Small intestine (tissue), 7 donors: Measurements from ENCODE around the gene ITGB8. TPM values are rescaled to one million over a fixed set of nuclear protein-coding genes. Genes with fewer than 3 reads are reported as not detected.
A peak's percentile ranks its signal among the peaks of the same experiment; 100 is the strongest.

ENCODE experiments used
- DNase-seq, 2 donors: peaks; one replicate each; pipeline versions ENCODE4 v3.0.0 to v3.0.0-alpha.2; 2013
- FAIRE-seq: peaks from 2 replicates; lab custom pipeline; 2012; peaks lifted over from hg19 to GRCh38; lab: Jason Lieb, UNC
- H3K27ac ChIP-seq, 3 donors: one replicate each; pipeline ENCODE4 v1.5.1; 2013; ENCODE audit warnings: low read length in 2 of 3, mild to moderate bottlenecking in 2 of 3, control low read depth in 1 of 3, inconsistent platforms in 1 of 3, low read depth in 1 of 3, moderate library complexity in 1 of 3
- H3K27me3 ChIP-seq, 3 donors: one replicate each; pipeline ENCODE4 v1.6.1; 2013; ENCODE audit warnings: low read length in 3 of 3, inconsistent platforms in 1 of 3; ENCODE audit not compliant: control insufficient read depth in 3 of 3, insufficient read depth in 3 of 3
- H3K36me3 ChIP-seq, 3 donors: one replicate each; pipeline ENCODE4 v1.6.1; 2013; ENCODE audit warnings: low read length in 3 of 3, inconsistent platforms in 1 of 3, low read depth in 1 of 3, mild to moderate bottlenecking in 1 of 3, moderate library complexity in 1 of 3; ENCODE audit not compliant: control insufficient read depth in 3 of 3, insufficient read depth in 2 of 3
- H3K4me1 ChIP-seq, 3 donors: one replicate each; pipeline ENCODE4 v1.6.1; 2013; ENCODE audit warnings: low read length in 2 of 3, inconsistent platforms in 1 of 3, low read depth in 1 of 3, mild to moderate bottlenecking in 1 of 3, moderate library complexity in 1 of 3; ENCODE audit not compliant: control insufficient read depth in 3 of 3, insufficient read depth in 2 of 3
- H3K4me3 ChIP-seq, 3 donors: one replicate each; pipeline ENCODE4 v1.5.1; 2013; ENCODE audit warnings: low read length in 3 of 3, control low read depth in 1 of 3, inconsistent platforms in 1 of 3, low read depth in 1 of 3, mild to moderate bottlenecking in 1 of 3, moderate library complexity in 1 of 3
- H3K9me3 ChIP-seq, 2 donors: one replicate each; pipeline ENCODE4 v1.6.1; 2013; ENCODE audit warnings: low read depth in 1 of 2, low read length in 1 of 2; ENCODE audit not compliant: control insufficient read depth in 2 of 2, insufficient read depth in 1 of 2
- WGBS, 3 donors: extraction: QIAGEN DNeasy Blood & Tissue Kit; methylation state at CpG; one replicate each; pipeline ENCODE4 v1.1.7; 2013; 5-methylcytosine and 5-hydroxymethylcytosine counted together
- polyA plus RNA-seq, 4 donors: library from polyadenylated mRNA; stranded (reverse) in 3 of 4; unstranded in 1 of 4; fragments of 200-250 nt in 3 of 4; fragments of 120-200 nt in 1 of 4; gene quantifications; one replicate each; pipeline versions ENCODE4 v1.2.1 to v1.2.3, GENCODE V29; 2013
- donor health status: healthy with polysubstance abuse.
- donor health status: control.
- donor health status: control.
- donor health status: Bipolar disorder and iron deficiency.
- donor health status: healthy.

Gene ITGB8
- polyA plus RNA-seq, 4 donors = 0.45 to 37.7 (median 1.9) TPM

DNA sequence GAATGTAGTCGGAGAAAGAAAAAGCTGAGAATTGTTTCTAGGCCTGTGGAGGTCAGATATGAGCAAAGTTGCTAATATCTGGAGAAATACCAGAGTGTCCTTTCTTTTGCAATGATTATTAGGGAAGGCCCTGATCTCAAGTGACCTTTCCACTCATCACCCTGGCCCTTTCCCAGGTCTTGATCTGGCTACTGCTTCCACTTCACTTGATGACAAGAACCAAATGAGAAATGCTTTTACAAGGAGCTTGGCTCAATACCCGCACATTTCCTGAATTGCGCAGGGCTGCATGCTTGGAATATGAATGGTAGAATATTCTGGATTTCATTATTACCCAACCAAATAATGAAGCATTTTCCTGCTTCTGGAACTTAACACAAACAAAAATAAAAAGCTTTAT, 104.6 kb downstream of the ITGB8 start:
- no peak overlapping the region for H3K27ac ChIP-seq
- no peaks in the 10 kb centered on the region for H3K4me1 ChIP-seq
- WGBS, 3 donors = 65 to 91% (median 89%) methylated on average over 3 of the region's 3 CpGs
- H3K4me3 ChIP-seq = no peak overlapping the region
- DNase-seq = no peak
- no peaks in the 10 kb centered on the region for H3K9me3 ChIP-seq
- H3K36me3 ChIP-seq = no peaks in the 10 kb centered on the region
- H3K27me3 ChIP-seq = no peaks in the 10 kb centered on the region
- no peak for FAIRE-seq

DNA sequence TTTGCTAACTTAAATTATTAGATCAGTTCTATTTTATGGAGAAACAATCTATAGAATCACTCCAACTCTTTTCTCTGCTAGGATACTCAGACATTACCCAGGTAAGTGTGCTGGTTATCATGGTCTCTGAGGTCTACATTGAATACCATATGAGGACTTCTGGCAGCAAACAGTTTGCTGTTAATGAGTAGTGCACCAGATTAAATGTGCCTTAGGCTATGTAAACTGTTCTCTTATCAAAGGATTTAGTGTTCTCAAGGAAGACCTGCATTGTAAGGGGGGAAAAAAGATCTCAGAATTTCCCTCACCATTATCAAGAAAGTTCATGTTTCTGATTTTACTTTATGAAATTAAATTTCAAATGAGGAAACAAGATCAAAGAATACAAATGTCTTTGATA, 107.5 kb downstream of the ITGB8 start:
- H3K4me3 ChIP-seq = no peak overlapping the region
- peaks cover 0 to 9% of the 10 kb centered on the region in 2 donors for H3K9me3 ChIP-seq
- H3K36me3 ChIP-seq = no peaks in the 10 kb centered on the region
- no peak for FAIRE-seq
- H3K4me1 ChIP-seq = no peaks in the 10 kb centered on the region
- H3K27me3 ChIP-seq = no peaks in the 10 kb centered on the region
- DNase-seq = peak in 1 of 2 donors; percentile 11
- H3K27ac ChIP-seq = no peak overlapping the region

DNA sequence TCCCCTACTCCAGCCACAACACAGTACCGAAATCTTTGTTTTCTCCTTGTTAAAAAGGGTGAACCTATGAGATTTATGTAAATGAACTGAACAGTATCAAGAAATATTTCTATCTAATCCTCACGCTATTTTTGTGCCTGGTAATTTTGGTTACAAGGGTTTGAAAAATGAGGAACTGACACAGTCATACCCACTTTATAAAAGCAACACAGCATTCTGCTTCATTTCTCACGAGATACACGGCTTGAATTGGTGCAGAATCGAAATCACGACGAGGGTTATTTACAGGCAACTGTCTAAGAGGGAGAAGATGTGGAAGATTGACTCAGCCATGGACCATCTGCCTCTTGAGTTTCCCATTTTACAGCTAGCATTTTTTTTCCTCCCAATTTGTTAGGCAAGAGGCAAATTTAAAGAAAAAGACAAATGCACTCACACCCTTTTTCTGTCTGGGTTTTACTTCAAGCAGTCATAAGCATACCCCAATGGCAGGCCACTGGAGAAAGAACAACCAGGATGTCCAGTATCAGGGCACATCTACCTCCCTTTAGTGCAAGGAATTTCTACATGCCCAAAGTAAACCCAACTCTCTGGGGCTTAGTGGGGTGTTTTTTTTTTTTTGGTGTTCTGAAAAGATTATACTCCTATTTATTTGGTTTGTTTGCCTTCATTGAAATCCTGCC, 108.1 kb downstream of the ITGB8 start:
- FAIRE-seq (no peak), DNase-seq (no peak)
- Histone ChIP-seq H3K4me3 (no peak overlapping the region), H3K9me3 (peaks cover 0 to 9% of the 10 kb centered on the region in 2 donors), H3K4me1 (no peaks in the 10 kb centered on the region), H3K27me3 (no peaks in the 10 kb centered on the region), H3K27ac (no peak overlapping the region), H3K36me3 (no peaks in the 10 kb centered on the region)
- WGBS, 3 donors = 41 to 66% (median 48%) methylated on average over 7 of the region's 7 CpGs

DNA sequence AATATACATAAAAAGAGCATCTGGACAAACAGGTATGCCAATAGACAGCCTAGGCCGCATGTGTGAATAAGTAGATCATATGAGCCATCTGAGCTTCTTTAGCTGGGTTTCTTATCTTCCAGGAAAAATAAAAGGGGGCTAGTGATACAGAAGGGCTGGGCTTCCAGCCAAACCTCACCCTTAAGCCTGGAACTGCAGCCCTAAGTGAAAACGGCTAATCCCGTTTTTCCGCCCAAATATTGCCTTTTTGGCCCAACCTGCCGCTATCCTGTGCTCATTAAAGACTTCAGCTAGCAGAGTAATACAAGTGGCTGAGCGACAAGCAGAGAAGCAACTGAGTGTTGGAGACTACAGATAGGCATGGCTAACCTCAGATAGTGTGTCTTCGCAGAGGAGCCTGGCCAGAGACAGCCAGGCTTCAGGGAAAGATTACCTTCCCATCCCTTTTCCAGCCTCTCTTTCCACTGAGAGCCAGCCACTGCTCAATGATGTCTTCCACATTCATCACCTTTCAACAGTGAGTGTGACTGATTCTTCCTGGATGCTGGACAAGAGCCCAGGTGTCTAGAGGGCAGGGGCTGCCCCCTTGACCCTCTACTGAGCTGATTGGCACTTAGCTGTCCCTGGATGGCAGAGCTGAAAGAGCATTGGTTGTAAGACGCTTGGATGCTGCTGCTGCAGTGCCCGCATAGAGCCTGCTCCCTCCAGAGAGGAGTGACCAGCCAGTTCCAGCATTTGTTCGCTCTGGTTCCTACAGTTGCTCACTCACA, 108.9 kb downstream of the ITGB8 start:
- FAIRE-seq (no peak), DNase-seq (no peak)
- H3K27ac ChIP-seq = no peak overlapping the region
- no peak overlapping the region for H3K4me3 ChIP-seq
- 86 to 89% (median 87%) methylated on average over 10 of the region's 10 CpGs for WGBS, 3 donors
- H3K4me1 ChIP-seq = no peaks in the 10 kb centered on the region
- H3K36me3 ChIP-seq = no peaks in the 10 kb centered on the region
- no peaks in the 10 kb centered on the region for H3K27me3 ChIP-seq
- H3K9me3 ChIP-seq = peaks cover 0 to 9% of the 10 kb centered on the region in 2 donors

DNA sequence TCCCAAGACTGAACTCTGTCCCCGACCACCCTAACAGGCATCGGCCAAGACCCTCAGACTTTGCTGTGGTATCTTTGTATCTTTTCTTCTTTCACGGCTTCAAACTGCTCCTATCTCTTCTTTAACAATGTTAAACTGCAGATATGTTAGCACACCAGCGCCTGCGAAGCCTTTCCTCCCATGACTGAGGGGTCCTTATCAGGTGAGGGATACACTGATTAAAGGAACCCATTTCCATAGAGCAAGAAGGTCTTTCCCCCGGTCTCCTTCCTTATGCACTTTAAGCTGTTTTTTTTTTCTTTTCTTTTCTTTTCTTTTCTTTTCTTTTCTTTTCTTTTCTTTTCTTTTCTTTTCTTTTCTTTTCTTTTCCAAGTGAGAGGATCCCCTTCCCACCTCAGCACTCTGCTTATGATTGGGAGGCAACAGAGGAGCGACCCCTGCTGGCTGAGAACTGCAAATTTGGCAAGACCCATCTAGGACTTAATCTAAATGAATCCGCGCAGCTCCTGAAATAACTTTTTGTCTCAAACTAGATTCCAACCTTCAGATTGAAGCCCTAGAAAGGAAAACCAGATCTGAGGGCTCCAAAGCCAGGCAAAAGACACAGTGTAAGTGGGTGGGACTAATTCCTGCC, 109.9 kb downstream of the ITGB8 start:
- Histone ChIP-seq H3K9me3 (peaks cover 1 to 9% of the 10 kb centered on the region in 2 donors), H3K36me3 (no peaks in the 10 kb centered on the region)
- no peak for FAIRE-seq

DNA sequence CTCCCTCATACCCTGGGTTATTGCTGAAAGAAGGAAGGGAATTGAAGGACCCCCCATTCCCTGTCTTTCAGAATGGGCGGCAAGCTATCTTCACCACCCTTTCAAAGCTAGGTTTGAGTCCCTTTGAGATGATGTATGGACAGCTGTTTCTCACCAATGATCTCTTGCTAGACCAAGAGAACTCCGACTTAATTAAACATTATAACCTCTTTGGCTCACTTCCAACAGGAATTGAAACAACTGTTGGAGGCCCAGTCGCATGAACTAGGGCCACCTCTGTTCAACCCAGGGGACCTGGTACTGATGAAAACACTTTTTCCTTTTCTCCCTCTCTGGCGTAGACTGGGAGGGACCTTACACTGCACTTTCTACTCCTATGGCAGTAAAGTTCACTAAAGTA, 110.6 kb downstream of the ITGB8 start:
- Histone ChIP-seq H3K27me3 (no peaks in the 10 kb centered on the region), H3K4me1 (no peaks in the 10 kb centered on the region), H3K36me3 (no peaks in the 10 kb centered on the region), H3K9me3 (peaks cover 1 to 9% of the 10 kb centered on the region in 2 donors), H3K4me3 (no peak overlapping the region), H3K27ac (no peak overlapping the region)
- no peak for DNase-seq
- no peak for FAIRE-seq
- 61 to 66% (median 66%) methylated on average over 4 of the region's 4 CpGs for WGBS, 3 donors

More for the DNA sequence above, 109.9 kb downstream of the ITGB8 start:
- no peaks in the 10 kb centered on the region for H3K4me1 ChIP-seq
- peak; percentile 22 to 32 for DNase-seq
- no peak overlapping the region for H3K27ac ChIP-seq
- 86 to 90% (median 88%) methylated on average over 9 of the region's 9 CpGs for WGBS, 3 donors
- H3K27me3 ChIP-seq = no peaks in the 10 kb centered on the region
- H3K4me3 ChIP-seq = no peak overlapping the region

DNA sequence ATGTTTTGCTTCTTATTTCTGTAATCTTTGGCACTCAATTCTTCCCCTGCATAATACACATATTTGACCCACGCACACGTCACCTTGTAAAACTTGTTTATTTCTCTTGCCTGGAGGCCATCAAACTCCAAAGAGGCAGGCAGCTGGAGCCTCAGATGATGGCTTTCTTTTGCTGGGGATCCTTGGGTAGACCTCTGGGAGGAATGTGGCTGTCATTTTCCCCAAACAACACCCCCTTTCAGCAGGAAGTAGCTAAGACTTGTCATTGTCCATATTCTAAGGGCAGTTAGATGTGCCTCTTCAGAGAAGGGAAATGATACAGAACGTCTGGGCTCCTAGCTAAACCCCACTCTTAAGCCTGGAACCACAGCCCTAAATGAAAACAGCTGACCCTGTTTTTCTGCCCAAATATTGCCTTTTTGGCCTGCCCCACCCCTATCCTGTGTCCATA, 111.3 kb downstream of the ITGB8 start:
- Histone ChIP-seq H3K27ac (no peak overlapping the region), H3K4me3 (no peak overlapping the region), H3K27me3 (no peaks in the 10 kb centered on the region), H3K9me3 (peaks cover 1 to 9% of the 10 kb centered on the region in 2 donors), H3K36me3 (no peaks in the 10 kb centered on the region), H3K4me1 (no peaks in the 10 kb centered on the region)
- 79 to 81% (median 80%) methylated on average over 3 of the region's 3 CpGs for WGBS, 3 donors
- no peak for DNase-seq
- no peak for FAIRE-seq

DNA sequence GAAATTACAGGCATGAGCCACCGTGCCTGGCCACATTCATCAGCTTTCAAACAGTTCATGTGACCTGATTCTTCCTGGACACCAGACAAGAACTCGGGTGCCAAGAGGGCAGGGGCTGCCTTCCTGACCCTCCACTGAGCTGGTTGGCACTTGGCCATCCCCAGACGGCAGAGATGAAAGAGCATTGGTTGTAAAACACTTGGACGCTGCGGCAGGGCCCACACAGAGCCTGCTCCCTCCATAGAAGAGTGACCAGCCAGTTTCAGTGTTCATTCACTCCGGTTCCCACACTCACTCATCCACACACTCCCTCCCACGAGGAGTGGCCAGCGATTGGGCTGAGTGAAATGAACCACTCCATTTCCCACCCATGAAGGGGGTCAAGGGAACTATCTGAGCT, 112.3 kb downstream of the ITGB8 start:
- H3K9me3 ChIP-seq = peaks cover 1 to 9% of the 10 kb centered on the region in 2 donors
- H3K4me1 ChIP-seq = no peaks in the 10 kb centered on the region
- no peaks in the 10 kb centered on the region for H3K36me3 ChIP-seq
- no peak overlapping the region for H3K27ac ChIP-seq
- no peaks in the 10 kb centered on the region for H3K27me3 ChIP-seq
- FAIRE-seq (no peak), DNase-seq (no peak)
- 40 to 64% (median 47%) methylated on average over 8 of the region's 8 CpGs for WGBS, 3 donors
- H3K4me3 ChIP-seq = no peak overlapping the region
